MM.1S (cell line): ENCODE results near the gene KLHL1.

Experiments used
- EZH2 ChIP-seq: fragments of 300-600 bp; sonication (generic); optimal IDR thresholded peaks from 2 replicates; pipeline ENCODE3; 2017; ENCODE audit warnings: low read depth, mild to moderate bottlenecking, antibody characterized with exemption, low read length, mixed read lengths
- TF ChIP-seq, protein P1 (sequence below): fragments of 300-600 bp; sonication (generic); IDR thresholded peaks from 2 replicates; pipeline ENCODE4 v1.5.1; 2016; ENCODE audit warnings: antibody characterized with exemption, low read length, mixed read lengths

DNA sequence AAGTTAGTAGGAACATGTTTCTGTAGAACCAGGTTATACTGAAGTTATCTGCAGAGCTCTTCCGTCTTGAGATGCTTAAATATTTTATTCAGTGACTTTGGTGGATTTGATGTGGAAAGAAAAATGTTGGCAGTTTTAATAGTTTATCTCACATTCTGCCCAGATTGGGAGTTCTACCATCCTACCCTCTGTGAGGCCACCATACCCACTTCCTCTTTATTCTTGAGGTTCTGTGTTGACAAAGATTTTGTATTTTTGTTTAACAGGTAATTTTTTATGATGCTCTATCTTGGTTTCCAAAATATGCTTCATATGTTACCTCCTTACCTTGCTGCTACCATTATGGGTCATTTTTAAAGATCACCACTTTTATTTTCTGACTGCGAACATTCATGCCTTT is 156.8 kb downstream of the KLHL1 start:
- no peak for TF ChIP-seq EZH2
- TF ChIP-seq, protein P1, sequence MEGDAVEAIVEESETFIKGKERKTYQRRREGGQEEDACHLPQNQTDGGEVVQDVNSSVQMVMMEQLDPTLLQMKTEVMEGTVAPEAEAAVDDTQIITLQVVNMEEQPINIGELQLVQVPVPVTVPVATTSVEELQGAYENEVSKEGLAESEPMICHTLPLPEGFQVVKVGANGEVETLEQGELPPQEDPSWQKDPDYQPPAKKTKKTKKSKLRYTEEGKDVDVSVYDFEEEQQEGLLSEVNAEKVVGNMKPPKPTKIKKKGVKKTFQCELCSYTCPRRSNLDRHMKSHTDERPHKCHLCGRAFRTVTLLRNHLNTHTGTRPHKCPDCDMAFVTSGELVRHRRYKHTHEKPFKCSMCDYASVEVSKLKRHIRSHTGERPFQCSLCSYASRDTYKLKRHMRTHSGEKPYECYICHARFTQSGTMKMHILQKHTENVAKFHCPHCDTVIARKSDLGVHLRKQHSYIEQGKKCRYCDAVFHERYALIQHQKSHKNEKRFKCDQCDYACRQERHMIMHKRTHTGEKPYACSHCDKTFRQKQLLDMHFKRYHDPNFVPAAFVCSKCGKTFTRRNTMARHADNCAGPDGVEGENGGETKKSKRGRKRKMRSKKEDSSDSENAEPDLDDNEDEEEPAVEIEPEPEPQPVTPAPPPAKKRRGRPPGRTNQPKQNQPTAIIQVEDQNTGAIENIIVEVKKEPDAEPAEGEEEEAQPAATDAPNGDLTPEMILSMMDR = no peak
